Large intestine (tissue), 3 donors: ENCODE measurements around the gene TAF1C. TPM values are rescaled to one million over a fixed set of nuclear protein-coding genes. Genes with fewer than 3 reads are reported as not detected.
A peak's percentile ranks its signal among the peaks of the same experiment; 100 is the strongest.

ENCODE experiments used
- DNase-seq, 2 donors: peaks; one replicate each; pipeline versions ENCODE4 v3.0.0 to v3.0.0-alpha.2; 2013
- H3K27ac ChIP-seq: one replicate; pipeline ENCODE4 v1.5.1; 2013; ENCODE audit warnings: low read length
- H3K27me3 ChIP-seq: 2 replicates; pipeline ENCODE4 v1.6.1; 2013; ENCODE audit warnings: low read length; ENCODE audit not compliant: control insufficient read depth, insufficient read depth
- H3K36me3 ChIP-seq: 2 replicates; pipeline ENCODE4 v1.6.1; 2013; ENCODE audit warnings: low read length; ENCODE audit not compliant: control insufficient read depth, insufficient read depth
- H3K4me1 ChIP-seq: one replicate; pipeline ENCODE4 v1.6.1; 2013; ENCODE audit warnings: low read length; ENCODE audit not compliant: control insufficient read depth, insufficient read depth
- H3K4me3 ChIP-seq: one replicate; pipeline ENCODE4 v1.5.1; 2013; ENCODE audit warnings: low read length
- H3K9me3 ChIP-seq: one replicate; pipeline ENCODE4 v1.6.1; 2013; ENCODE audit warnings: mild to moderate bottlenecking, low read depth, low read length, moderate library complexity; ENCODE audit not compliant: control insufficient read depth
- WGBS: methylation state at CpG from one replicate; pipeline ENCODE4 v1.1.5; 2013; ENCODE audit warnings: low lambda C conversion rate; ENCODE audit not compliant: insufficient coverage; 5-methylcytosine and 5-hydroxymethylcytosine counted together
- polyA plus RNA-seq: library from polyadenylated mRNA; unstranded; fragments of 120-200 nt; gene quantifications from one replicate; pipeline ENCODE4 v1.2.1, GENCODE V29; 2013

TAF1C gene
- polyA plus RNA-seq, 1 donor = 46.7 TPM

- DNase-seq = no peak
- Histone ChIP-seq H3K36me3 (no peaks in the 10 kb centered on the region), H3K4me1 (peaks cover 5% of the 10 kb centered on the region), H3K27me3 (peaks cover 3% of the 10 kb centered on the region), H3K4me3 (no peak overlapping the region), H3K9me3 (no peaks in the 10 kb centered on the region), H3K27ac (no peak overlapping the region)
- no CpG with 5 or more reads among the region's 13 CpGs for WGBS
These were observed 45.6 kb downstream of the TAF1C start for GRCh38 chr16:84141143-84141670.

GRCh38 chr16:84139628-84140258 is 47.1 kb downstream of the TAF1C start:
- H3K9me3 ChIP-seq = no peaks in the 10 kb centered on the region
- 83% methylated on average over 1 of the region's 6 CpGs for WGBS

GRCh38 chr16:84138824-84139627 is 47.8 kb downstream of the TAF1C start:
- H3K9me3 ChIP-seq = no peaks in the 10 kb centered on the region
- H3K4me1 ChIP-seq = peaks cover 5% of the 10 kb centered on the region
- H3K4me3 ChIP-seq = no peak overlapping the region
- DNase-seq = peak; percentile 50 to 76
- H3K27me3 ChIP-seq = no peaks in the 10 kb centered on the region
- H3K36me3 ChIP-seq = no peaks in the 10 kb centered on the region
- 0% methylated on average over 1 of the region's 14 CpGs for WGBS
- H3K27ac ChIP-seq = no peak overlapping the region

More at GRCh38 chr16:84139628-84140258, 47.1 kb downstream of the TAF1C start:
- Histone ChIP-seq H3K36me3 (no peaks in the 10 kb centered on the region), H3K4me3 (no peak overlapping the region), H3K27me3 (no peaks in the 10 kb centered on the region), H3K27ac (no peak overlapping the region), H3K4me1 (peaks cover 5% of the 10 kb centered on the region)
- DNase-seq = no peak

GRCh38 chr16:84138500-84138823 is 48.4 kb downstream of the TAF1C start:
- no peak for DNase-seq
- Histone ChIP-seq H3K4me3 (no peak overlapping the region), H3K27ac (no peak overlapping the region), H3K9me3 (no peaks in the 10 kb centered on the region), H3K4me1 (peaks cover 5% of the 10 kb centered on the region), H3K27me3 (no peaks in the 10 kb centered on the region), H3K36me3 (no peaks in the 10 kb centered on the region)
- WGBS = no CpG with 5 or more reads among the region's 2 CpGs

- peaks cover 5% of the 10 kb centered on the region for H3K4me1 ChIP-seq
- DNase-seq = no peak
- H3K27me3 ChIP-seq = no peaks in the 10 kb centered on the region
- no CpG with 5 or more reads among the region's 7 CpGs for WGBS
- H3K36me3 ChIP-seq = no peaks in the 10 kb centered on the region
- no peak overlapping the region for H3K27ac ChIP-seq
- no peak overlapping the region for H3K4me3 ChIP-seq
- no peaks in the 10 kb centered on the region for H3K9me3 ChIP-seq
These were observed 49.0 kb downstream of the TAF1C start for GRCh38 chr16:84137769-84138357.

- no peak overlapping the region for H3K4me3 ChIP-seq
- no peaks in the 10 kb centered on the region for H3K27me3 ChIP-seq
- H3K4me1 ChIP-seq = peaks cover 5% of the 10 kb centered on the region
- H3K36me3 ChIP-seq = no peaks in the 10 kb centered on the region
- WGBS = no CpG with 5 or more reads among the region's 8 CpGs
- no peak for DNase-seq
- no peaks in the 10 kb centered on the region for H3K9me3 ChIP-seq
- no peak overlapping the region for H3K27ac ChIP-seq
These were observed 49.6 kb downstream of the TAF1C start for GRCh38 chr16:84137287-84137686.

GRCh38 chr16:84136331-84137125 is 50.3 kb downstream of the TAF1C start:
- no peaks in the 10 kb centered on the region for H3K9me3 ChIP-seq
- no peaks in the 10 kb centered on the region for H3K27me3 ChIP-seq
- H3K36me3 ChIP-seq = no peaks in the 10 kb centered on the region
- no peak overlapping the region for H3K4me3 ChIP-seq
- peaks cover 5% of the 10 kb centered on the region for H3K4me1 ChIP-seq
- H3K27ac ChIP-seq = no peak overlapping the region
- 80% methylated on average over 1 of the region's 11 CpGs for WGBS
- DNase-seq = no peak

- no peak for DNase-seq
- no peaks in the 10 kb centered on the region for H3K27me3 ChIP-seq
- 71% methylated on average over 4 of the region's 7 CpGs for WGBS
- H3K27ac ChIP-seq = no peak overlapping the region
- H3K9me3 ChIP-seq = no peaks in the 10 kb centered on the region
- peaks cover 13% of the 10 kb centered on the region for H3K36me3 ChIP-seq
- H3K4me1 ChIP-seq = no peaks in the 10 kb centered on the region
- no peak overlapping the region for H3K4me3 ChIP-seq
These were observed 54.2 kb downstream of the TAF1C start for GRCh38 chr16:84132527-84133285.

- H3K4me1 ChIP-seq = no peaks in the 10 kb centered on the region
- no peak for DNase-seq
- H3K4me3 ChIP-seq = no peak overlapping the region
- H3K27ac ChIP-seq = no peak overlapping the region
- no CpG with 5 or more reads among the region's 5 CpGs for WGBS
- H3K27me3 ChIP-seq = no peaks in the 10 kb centered on the region
- peaks cover 17% of the 10 kb centered on the region for H3K36me3 ChIP-seq
- no peaks in the 10 kb centered on the region for H3K9me3 ChIP-seq
These were observed 55.7 kb downstream of the TAF1C start for GRCh38 chr16:84131117-84131516.
